Endothelial cell of umbilical vein (primary cell): Measurements from ENCODE around the gene ZNF319. TPM values are rescaled to one million over a fixed set of nuclear protein-coding genes. Genes with fewer than 3 reads are reported as not detected.

Experiments used
- BruUV-seq: library from RNA; stranded (reverse); fragments of 400-500 nt; replicated peaks from 2 replicates; lab custom pipeline; 2021; lab: Mats Ljungman, UMichigan
- CTCF ChIA-PET: fragments of 300-600, 350-600 bp; sonication (Branson Sonifier 250); formaldehyde crosslinking; loops from one replicate; lab custom pipeline; 2021; ENCODE audit warnings: antibody characterized with exemption, inconsistent platforms; lab: Charles Lee
- POLR2A ChIA-PET: fragments of 300-600, 350-600 bp; sonication (Branson Sonifier 250); formaldehyde crosslinking; loops from one replicate; lab custom pipeline; 2021; ENCODE audit warnings: antibody characterized with exemption, inconsistent platforms; lab: Charles Lee
- DNase-seq: peaks from one replicate; pipeline ENCODE4 v3.0.0-alpha.2; 2011; ENCODE audit warnings: low read depth, low spot score
- FAIRE-seq: peaks from 2 replicates; lab custom pipeline; 2011; peaks lifted over from hg19 to GRCh38; lab: Jason Lieb, UNC
- H2AFZ ChIP-seq: 2 replicates; pipeline ENCODE4 v1.6.0; 2012; ENCODE audit warnings: low read depth, low read length, control low read depth, inconsistent platforms
- H3K27ac ChIP-seq: 2 replicates; pipeline ENCODE4 v1.5.1; 2011; ENCODE audit warnings: low read depth, mild to moderate bottlenecking, control low read depth, low read length, moderate library complexity; ENCODE audit not compliant: insufficient read depth
- H3K27me3 ChIP-seq, 2 experiments: 2 replicates each; pipeline versions ENCODE4 v1.6.0 to v1.6.1; 2011; ENCODE audit warnings: low read length in 2 of 2, mixed read lengths in 1 of 2; ENCODE audit not compliant: control insufficient read depth in 2 of 2, insufficient read depth in 2 of 2
- H3K36me3 ChIP-seq, 2 experiments: 2 replicates in 1 of 2; 3 replicates in 1 of 2; pipeline ENCODE4 v1.5.1; 2011; ENCODE audit warnings: low read length in 2 of 2, mild to moderate bottlenecking in 1 of 2, moderate library complexity in 1 of 2; ENCODE audit not compliant: control insufficient read depth in 2 of 2, insufficient read depth in 2 of 2; ENCODE audit errors: extremely low read depth in 1 of 2
- H3K4me1 ChIP-seq: 3 replicates; pipeline ENCODE4 v1.5.1; 2011; ENCODE audit warnings: mild to moderate bottlenecking, low read length; ENCODE audit not compliant: control insufficient read depth, insufficient read depth; ENCODE audit errors: extremely low read depth
- H3K4me2 ChIP-seq: 2 replicates; pipeline ENCODE4 v1.6.1; 2011; ENCODE audit warnings: low read length, control low read depth, mixed read lengths; ENCODE audit not compliant: insufficient read depth
- H3K4me3 ChIP-seq, 3 experiments: fragments of 200-600 bp in 1 of 3; sonication (generic), shearing (Covaris generic) in 1 of 3; replicated peaks in 1 of 3; 2 replicates each; pipeline ENCODE4 v1.5.1; 2011 to 2016; ENCODE audit warnings: control low read depth in 3 of 3, low read length in 3 of 3, mild to moderate bottlenecking in 2 of 3, inconsistent platforms in 1 of 3, low read depth in 1 of 3, moderate library complexity in 1 of 3; ENCODE audit not compliant: insufficient read depth in 1 of 3
- H3K79me2 ChIP-seq: 2 replicates; pipeline ENCODE4 v1.6.0; 2012; ENCODE audit warnings: low read length, inconsistent platforms; ENCODE audit not compliant: control insufficient read depth, insufficient read depth
- H3K9ac ChIP-seq: replicated peaks from 2 replicates; pipeline ENCODE3; 2011; ENCODE audit warnings: low read length, control low read depth; ENCODE audit not compliant: insufficient read depth; ENCODE audit errors: extremely low read depth
- H3K9me1 ChIP-seq: replicated peaks from 3 replicates; pipeline ENCODE4 v1.6.0; 2011; ENCODE audit warnings: mild to moderate bottlenecking, low read length; ENCODE audit not compliant: control insufficient read depth, insufficient read depth; ENCODE audit errors: extremely low read depth
- H3K9me3 ChIP-seq: replicated peaks from 2 replicates; pipeline ENCODE4 v1.5.1; 2012; ENCODE audit warnings: low read length, inconsistent platforms; ENCODE audit not compliant: control insufficient read depth, insufficient read depth
- H4K20me1 ChIP-seq: replicated peaks from 2 replicates; pipeline ENCODE3; 2011; ENCODE audit warnings: mild to moderate bottlenecking, low read length; ENCODE audit not compliant: control insufficient read depth, insufficient read depth; ENCODE audit errors: extremely low read depth
- CTCF ChIP-seq, 2 donors: IDR thresholded peaks; 1 replicate in 1 of 2; 2 replicates in 1 of 2; pipeline ENCODE4 v1.5.1; 2011; ENCODE audit warnings: low read length in 2 of 2, mild to moderate bottlenecking in 2 of 2, moderate library complexity in 2 of 2, control low read depth in 1 of 2, inconsistent platforms in 1 of 2, low read depth in 1 of 2; ENCODE audit not compliant: insufficient read depth in 1 of 2; ENCODE audit errors: extremely low read depth in 1 of 2
- EZH2 ChIP-seq: IDR thresholded peaks from 2 replicates; pipeline ENCODE4 v1.6.1; 2012; ENCODE audit warnings: borderline replicate concordance, low read depth, mild to moderate bottlenecking, moderate library complexity, low read length, inconsistent platforms; ENCODE audit not compliant: severe bottlenecking
- FOS ChIP-seq: IDR thresholded peaks from 2 replicates; pipeline ENCODE4 v1.6.1; 2011; ENCODE audit warnings: mild to moderate bottlenecking, low read length, moderate library complexity, borderline replicate concordance; ENCODE audit not compliant: insufficient read depth
- GATA2 ChIP-seq: IDR thresholded peaks from 2 replicates; pipeline ENCODE4 v1.7.0; 2011; ENCODE audit warnings: low read depth, mild to moderate bottlenecking, moderate library complexity, mixed read lengths, low read length; ENCODE audit not compliant: insufficient read length, insufficient read depth
- JUN ChIP-seq: IDR thresholded peaks from 2 replicates; pipeline ENCODE4 v1.6.1; 2011; ENCODE audit warnings: borderline replicate concordance, low read depth; ENCODE audit not compliant: insufficient read length, insufficient read depth
- MAX ChIP-seq: IDR thresholded peaks from 2 replicates; pipeline ENCODE4 v1.6.1; 2011; ENCODE audit not compliant: insufficient read depth, insufficient read length
- MYC ChIP-seq: IDR thresholded peaks from one replicate; pipeline ENCODE4 v1.6.1; 2011; ENCODE audit warnings: mild to moderate bottlenecking, low read depth, low read length
- POLR2A ChIP-seq: IDR thresholded peaks from 2 replicates; pipeline ENCODE4 v1.6.1; 2012; ENCODE audit warnings: low read depth, mild to moderate bottlenecking, control low read depth, low read length
- POLR2AphosphoS5 ChIP-seq: IDR thresholded peaks from 2 replicates; pipeline ENCODE4 v1.6.1; 2012; ENCODE audit warnings: low read depth, mild to moderate bottlenecking, control low read depth, low read length, moderate library complexity; ENCODE audit not compliant: insufficient read depth
- dilution Hi-C: fragments of 300-500 bp; cut with MboI; formaldehyde crosslinking; loops from one replicate; pipeline ENCODE4 v1.15.0; 2019; ENCODE audit warnings: low sequenced_read_pairs; ENCODE audit not compliant: extremely low pct_ligation_motif_present
- intact Hi-C: fragments of 100-400 bp; cut with micrococcal nuclease; formaldehyde crosslinking; loops from one replicate; pipeline ENCODE4 v1.10.0; 2022
- polyA plus RNA-seq, 4 experiments: library from polyadenylated mRNA; depleted of rRNA in 3 of 4; stranded (reverse) in 3 of 4; unstranded in 1 of 4; fragments of >200 nt; gene quantifications; 2 replicates each; pipeline versions ENCODE4 v1.2.1 to v1.2.3, GENCODE V29; 2011 to 2012; ENCODE audit warnings: missing spikeins in 1 of 4
- total RNA-seq: library from RNA; stranded (reverse); gene quantifications from 2 replicates; pipeline ENCODE4 v1.2.3, GENCODE V29; 2021

The ZNF319 gene
- total and polyA plus RNA-seq, 2 donors (not counting 3 experiments of a cell fraction or from before 2014, with no cell fraction given) = 5.4 to 9.9 TPM

GRCh38 chr16:57964157-57964700 is 36.2 kb downstream of the ZNF319 start:
- Histone ChIP-seq H3K36me3 (no peaks in the 10 kb centered on the region), H3K4me1 (no peaks in the 10 kb centered on the region), H4K20me1 (no peaks in the 10 kb centered on the region), H3K4me3 (no peak overlapping the region), H3K9me1 (no peaks in the 10 kb centered on the region), H2AFZ (no peak overlapping the region), H3K9me3 (no peaks in the 10 kb centered on the region), H3K27me3 (no peaks in the 10 kb centered on the region), H3K27ac (no peak overlapping the region), H3K9ac (no peak overlapping the region), H3K4me2 (no peak overlapping the region), H3K79me2 (no peaks in the 10 kb centered on the region)
- CTCF ChIA-PET = no interaction called here
- intact Hi-C loops = no loop called here
- DNase-seq (no peak), FAIRE-seq (no peak)
- TF ChIP-seq POLR2A (no peak), FOS (no peak), GATA2 (no peak), POLR2AphosphoS5 (no peak), MAX (no peak), JUN (no peak), EZH2 (no peak), MYC (no peak), CTCF (IDR thresholded peaks at IDR 0.05; ENCODE audit: extremely low read depth in 1 of 2, insufficient read depth in 1 of 2, low read depth in 1 of 2, low read length in 2 of 2) (no peak)
- POLR2A ChIA-PET = no interaction called here
- no TSS peak for BruUV-seq
- dilution Hi-C loops = no loop called here
